GM21717 (cell line): ENCODE data around the gene RRP7A.
"Not testable (repeated sequence)": the region's sequence is repeated elsewhere in the genome, so short reads cannot be mapped to it uniquely, and the experiment has no call there.

ENCODE experiments used
- ATAC-seq: cut with Tn5 transposase; IDR thresholded peaks from one replicate; pipeline ENCODE4 v1.9.1; 2021; ENCODE audit warnings: mild to moderate bottlenecking, moderate library complexity; ENCODE audit not compliant: unreplicated experiment

The RRP7A gene, protein sequence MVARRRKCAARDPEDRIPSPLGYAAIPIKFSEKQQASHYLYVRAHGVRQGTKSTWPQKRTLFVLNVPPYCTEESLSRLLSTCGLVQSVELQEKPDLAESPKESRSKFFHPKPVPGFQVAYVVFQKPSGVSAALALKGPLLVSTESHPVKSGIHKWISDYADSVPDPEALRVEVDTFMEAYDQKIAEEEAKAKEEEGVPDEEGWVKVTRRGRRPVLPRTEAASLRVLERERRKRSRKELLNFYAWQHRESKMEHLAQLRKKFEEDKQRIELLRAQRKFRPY

GRCh38 chr22:42519525-42520401 lies at the start of gene RRP7A:
RRP7A (minus strand) TSS chr22:42519796; CDS start chr22:42519786, 10 bp downstream.
- peak; percentile 66 for ATAC-seq

GRCh38 chr22:42567950-42568349 lies 48.4 kb upstream of the RRP7A start:
- not testable (repeated sequence) for ATAC-seq

DNA sequence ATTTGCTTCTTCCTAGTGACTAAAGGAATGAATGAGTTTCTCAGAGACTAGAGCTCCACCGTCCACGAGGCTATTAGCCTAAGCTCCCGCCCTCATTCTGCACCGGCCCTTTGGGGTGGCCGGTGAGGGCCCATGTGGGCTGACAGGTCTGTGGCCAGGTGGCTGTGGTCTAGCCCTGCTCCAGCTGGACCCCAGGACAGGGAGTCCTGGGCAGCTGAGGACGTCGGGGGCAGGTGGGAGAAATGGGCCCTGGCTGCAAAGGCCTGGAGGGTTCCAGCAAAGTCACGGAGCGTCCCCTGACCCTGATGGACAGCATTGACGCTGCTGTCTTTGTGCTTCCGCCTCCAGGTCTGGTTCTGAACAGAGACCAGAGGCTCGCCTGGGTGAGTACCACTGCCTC lies 46.4 kb upstream of the RRP7A start:
- no peak for ATAC-seq

GRCh38 chr22:42564699-42565098 lies 45.1 kb upstream of the RRP7A start:
- ATAC-seq: no peak

GRCh38 chr22:42563943-42564342 lies 44.3 kb upstream of the RRP7A start:
- ATAC-seq: not testable (repeated sequence)

GRCh38 chr22:42562684-42563083 lies 43.1 kb upstream of the RRP7A start:
- ATAC-seq: no peak

GRCh38 chr22:42562279-42562678 lies 42.7 kb upstream of the RRP7A start:
- ATAC-seq: no peak

- no peak for ATAC-seq
Observed at GRCh38 chr22:42561856-42562255, 42.3 kb upstream of the RRP7A start.

GRCh38 chr22:42560781-42561180 lies 41.2 kb upstream of the RRP7A start:
- ATAC-seq: no peak

DNA sequence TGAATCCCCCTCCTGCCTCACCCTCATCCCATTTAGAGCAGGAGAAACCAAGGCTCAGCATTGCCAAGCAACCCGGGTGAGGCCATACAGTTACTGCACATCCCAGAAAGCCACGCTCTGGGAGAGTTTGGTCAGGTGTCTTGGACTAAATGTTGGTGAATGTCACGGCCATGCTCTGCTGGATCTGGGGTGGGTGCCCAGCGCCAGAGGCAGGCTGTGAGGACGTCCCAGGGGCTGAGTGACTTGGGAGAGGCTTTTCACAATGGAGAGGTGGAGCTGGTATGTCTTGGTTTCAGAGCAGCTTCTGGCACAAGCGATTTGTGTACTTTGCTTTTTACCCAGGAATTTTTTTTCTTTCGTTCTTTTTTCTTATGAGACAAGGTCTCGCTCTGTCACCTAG lies 40.8 kb upstream of the RRP7A start:
- no peak for ATAC-seq

DNA sequence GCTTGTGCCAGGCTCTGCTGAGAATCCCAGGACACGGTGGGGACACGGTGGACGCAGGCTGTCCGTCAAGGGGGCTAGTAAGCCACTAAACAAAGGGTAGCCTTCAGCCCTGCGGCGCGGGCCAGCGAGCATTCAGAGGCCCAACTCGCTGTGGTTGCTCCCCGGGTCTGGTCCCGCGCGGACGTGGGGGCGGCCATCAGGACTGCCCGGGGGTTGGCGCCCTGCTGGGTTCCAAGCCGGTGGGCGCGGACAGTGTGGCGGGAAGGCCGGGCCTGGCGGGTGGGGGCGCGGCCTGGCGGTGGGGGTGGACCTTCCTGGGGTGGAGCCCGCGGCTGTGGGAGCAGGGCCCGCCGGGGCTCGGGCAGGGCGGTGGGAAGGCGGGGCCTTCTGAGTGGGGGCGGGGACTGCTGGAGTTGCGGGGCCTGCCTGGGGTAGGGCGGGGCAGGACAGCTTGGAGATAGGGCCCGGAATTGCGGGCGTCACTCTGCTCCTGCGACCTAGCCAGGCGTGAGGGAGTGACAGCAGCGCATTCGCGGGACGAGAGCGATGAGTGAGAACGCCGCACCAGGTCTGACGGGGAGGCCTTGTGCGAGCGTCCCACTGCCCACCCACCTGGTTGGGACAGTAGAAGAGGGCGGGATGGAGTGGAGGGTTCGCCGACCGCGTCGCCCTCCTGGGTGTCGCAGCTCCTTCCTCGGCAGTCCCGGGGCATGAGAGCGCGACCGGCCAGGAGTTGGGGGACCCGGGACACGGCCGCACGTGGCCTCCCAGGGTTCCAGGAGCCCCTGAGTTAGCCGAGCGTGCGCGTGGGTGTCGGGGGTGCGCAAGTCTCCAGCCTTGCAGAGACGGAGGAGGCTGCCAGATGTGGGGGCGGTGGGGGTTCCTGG lies 34.1 kb upstream of the RRP7A start, which contains the start of gene SERHL2:
SERHL2 (plus strand) TSS at position 482 of the 887 bp plus-strand sequence; CDS start at position 547, 65 bp downstream.
- ATAC-seq: no peak

GRCh38 chr22:42552294-42552647 lies 32.7 kb upstream of the RRP7A start:
- not testable (repeated sequence) for ATAC-seq

DNA sequence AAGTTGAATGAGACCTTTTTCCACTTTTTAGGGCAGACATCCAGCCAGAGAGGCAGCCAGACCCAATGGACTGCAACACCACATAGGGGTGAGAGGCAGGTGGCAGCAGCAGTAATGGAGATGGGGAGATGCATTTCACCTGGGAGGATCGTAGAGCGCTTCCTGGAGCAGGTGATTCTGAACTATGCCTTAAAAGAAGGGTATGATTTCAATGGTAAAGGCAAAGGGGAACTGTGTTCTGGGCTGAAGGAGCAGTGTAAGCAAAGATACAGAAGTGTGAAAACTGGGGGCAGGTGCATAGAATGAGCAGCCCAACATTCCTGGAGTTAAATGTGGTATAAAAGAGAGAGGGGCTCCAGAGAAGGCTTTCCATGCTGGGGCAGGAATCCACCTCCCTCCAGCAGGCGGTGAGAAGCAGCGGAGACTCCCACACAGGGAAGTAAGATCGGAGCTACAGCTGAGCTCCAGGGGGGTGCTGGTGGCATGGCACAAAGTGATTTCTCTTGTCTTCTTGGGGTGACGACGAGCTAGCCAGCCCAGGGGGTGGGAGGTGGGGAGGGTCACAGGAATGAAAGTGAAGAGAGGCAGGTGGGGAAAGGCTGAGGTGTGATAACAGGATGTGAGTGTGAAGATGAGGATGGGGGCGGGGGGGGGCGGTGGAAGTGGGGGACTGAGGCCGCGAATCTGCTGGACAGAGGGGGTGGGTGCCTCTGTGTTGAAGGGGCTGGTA lies 29.9 kb upstream of the RRP7A start:
- ATAC-seq: no peak

DNA sequence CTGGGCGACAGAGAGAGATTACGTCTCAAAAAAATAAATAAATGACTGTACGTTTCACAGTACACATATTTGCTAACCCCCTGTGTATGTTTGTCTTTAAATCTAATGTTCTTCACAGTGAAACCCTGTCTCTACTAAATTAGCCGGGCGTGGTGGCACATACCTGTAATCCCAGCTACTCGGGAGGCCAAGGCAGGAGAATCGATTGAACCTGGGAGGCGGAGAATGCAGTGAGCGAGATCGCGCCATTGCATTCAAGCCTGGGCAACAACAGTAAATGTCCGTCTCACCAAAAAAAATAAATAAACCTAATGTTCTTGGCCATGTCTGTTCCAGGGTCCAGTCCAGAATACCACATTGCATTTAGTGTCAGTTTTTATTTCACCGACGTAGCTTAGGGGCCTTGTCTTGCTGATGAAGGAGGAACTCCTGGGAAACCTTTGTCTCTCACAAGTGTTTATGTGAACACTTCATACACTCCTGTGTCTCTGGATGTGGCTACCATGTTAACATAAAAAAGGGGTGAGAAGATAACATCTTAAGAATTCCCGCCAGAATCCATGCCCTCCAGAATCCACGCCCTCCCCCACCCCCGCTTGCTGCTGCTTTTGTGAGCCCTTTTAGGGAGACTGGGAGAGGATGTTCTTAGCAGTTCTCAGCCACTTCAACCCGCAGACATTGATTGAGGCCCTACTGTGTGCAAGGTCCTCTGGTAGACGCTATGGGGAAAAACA lies 29.2 kb upstream of the RRP7A start:
- no peak for ATAC-seq

- ATAC-seq: not testable (repeated sequence)
Observed at GRCh38 chr22:42548126-42548525, 28.5 kb upstream of the RRP7A start.

DNA sequence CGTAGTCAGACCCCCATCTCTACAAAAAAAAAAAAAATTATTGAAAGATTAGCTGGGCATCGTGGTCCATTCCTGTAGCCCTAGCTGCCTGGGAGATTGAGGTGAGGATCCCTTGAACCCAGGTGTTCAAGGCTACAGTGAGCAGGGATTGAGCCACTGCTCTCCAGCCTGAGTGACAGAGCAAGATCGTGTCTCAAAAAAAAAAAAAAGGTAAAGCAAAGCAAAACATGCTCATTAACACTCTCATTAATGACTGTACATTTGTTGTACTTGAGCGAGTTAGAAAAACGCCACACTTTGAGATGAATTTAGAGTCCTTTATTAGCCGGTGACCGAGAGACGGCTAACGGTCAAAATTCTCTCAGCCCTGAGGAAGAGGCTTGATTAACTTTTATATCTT lies 28.0 kb upstream of the RRP7A start:
- no peak for ATAC-seq

DNA sequence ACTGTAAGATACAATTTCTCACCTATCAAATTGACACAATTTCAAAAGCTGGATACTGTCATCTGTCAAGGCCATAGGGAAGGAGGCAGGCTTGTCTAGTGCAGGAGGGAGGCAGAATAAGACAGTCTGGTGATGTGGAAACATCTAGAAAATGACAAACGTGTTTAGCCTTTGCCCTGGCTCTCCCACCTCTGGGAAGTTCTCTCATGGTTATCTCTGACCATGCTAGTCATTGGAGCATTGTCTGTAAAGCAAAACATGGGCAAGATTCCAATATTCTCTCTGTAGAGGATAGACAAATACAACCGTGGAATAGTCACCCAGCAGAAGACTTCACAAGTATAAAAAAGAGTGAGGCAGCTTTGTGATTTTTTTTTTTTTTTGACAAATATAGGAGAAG lies 25.1 kb upstream of the RRP7A start:
- no peak for ATAC-seq

- peak; percentile 46 for ATAC-seq
Observed at GRCh38 chr22:42539236-42539771, 19.7 kb upstream of the RRP7A start.

GRCh38 chr22:42537199-42537831 lies 17.7 kb upstream of the RRP7A start:
- peak; percentile 37 for ATAC-seq
